CD4-positive, alpha-beta T cell treated with Interleukin-10 for 1 hour (primary cell): Measurements from ENCODE around the gene MMP2.

Experiments
- DNase-seq: peaks from one replicate; pipeline ENCODE4 v3.0.0-alpha.2; 2020

The MMP2 gene

DNA sequence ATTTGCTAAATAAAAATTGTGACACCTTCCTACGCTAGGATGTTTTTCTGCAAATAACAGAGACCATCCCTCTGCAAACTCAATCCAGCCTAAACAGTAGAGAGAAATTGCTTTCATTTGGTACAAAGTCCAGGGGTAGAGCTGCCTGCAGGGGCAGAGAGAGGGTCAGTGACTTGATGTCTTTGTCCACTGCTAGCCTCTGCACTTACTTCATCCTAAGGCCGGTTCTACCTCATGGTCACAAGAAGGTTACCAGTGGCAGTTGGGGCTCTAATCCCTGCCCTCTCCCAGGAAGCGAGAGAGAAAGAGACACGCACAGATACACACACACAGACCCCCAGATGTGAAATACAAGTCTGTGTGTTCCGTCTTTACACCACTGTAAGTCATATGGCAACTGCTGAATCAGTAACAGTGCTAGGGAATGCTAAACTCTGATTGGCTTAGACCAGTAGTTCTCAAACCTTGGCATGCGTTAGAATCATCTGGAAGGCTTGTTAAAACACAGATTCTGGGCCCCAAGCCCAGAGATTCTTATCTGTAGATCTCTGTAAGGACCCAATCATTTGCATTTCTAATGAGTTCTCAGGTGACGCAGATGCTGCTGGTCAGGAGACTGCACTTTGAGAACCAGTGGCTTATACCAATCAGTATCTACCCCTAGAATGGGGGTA is 16.8 kb downstream of the MMP2 start:
- DNase-seq, result no peak

DNA sequence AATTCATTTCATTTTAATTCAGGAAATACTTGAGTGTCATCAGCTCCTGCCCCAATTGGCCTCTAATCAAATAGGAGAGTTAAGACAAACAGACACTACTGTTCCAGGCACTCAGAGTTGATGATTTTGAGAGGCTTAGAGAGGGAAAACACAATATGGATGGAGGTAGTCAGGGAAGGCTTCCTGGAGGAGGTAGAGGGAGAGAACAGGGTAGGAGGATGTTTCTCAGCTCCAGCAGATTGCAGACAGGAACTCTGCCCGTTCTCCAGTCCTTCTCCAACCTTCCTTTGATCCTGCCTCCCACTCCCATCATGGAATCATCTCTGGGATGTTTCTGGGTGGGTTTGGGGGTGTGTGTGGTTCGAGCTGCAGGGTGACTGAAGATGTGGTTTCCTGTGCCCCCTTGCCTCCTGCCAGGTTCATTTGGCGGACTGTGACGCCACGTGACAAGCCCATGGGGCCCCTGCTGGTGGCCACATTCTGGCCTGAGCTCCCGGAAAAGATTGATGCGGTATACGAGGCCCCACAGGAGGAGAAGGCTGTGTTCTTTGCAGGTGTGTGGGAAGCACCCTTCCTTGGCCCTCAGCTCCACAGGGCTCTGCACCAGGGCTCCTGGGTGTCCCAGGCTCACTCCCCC is 17.6 kb downstream of the MMP2 start:
- DNase-seq, result no peak

DNA sequence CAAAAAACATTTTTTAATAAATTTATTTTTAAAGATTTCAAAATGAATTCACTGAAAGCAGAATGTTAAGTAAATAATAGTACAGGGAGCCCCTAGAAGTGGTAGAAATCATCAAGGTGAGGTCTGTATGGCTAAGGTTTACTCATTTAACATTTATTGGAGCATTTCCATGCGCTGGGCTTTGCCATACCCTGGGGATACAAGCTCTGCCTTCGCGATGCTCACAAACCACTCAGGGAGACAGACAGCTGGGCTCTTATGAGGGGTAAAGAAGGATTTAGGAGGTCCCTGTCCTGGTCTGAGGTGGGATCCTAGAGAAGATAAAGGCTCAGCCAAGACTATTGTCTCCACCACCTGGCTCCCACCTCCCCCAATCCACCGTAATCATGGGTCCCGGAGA is 18.6 kb downstream of the MMP2 start:
- no peak for DNase-seq

DNA sequence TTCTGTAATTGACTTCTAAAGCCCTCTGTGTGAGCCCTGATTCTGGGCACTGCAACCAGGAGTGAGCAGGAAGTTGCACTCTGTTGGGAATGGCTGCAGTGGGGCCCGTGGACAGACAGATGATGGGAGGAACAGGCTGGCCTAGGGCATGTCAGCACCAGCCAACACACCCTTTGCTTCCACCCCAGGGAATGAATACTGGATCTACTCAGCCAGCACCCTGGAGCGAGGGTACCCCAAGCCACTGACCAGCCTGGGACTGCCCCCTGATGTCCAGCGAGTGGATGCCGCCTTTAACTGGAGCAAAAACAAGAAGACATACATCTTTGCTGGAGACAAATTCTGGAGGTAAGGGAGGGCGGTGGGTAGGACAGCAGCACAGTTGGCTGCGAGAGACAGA is 19.1 kb downstream of the MMP2 start:
- DNase-seq, result no peak

DNA sequence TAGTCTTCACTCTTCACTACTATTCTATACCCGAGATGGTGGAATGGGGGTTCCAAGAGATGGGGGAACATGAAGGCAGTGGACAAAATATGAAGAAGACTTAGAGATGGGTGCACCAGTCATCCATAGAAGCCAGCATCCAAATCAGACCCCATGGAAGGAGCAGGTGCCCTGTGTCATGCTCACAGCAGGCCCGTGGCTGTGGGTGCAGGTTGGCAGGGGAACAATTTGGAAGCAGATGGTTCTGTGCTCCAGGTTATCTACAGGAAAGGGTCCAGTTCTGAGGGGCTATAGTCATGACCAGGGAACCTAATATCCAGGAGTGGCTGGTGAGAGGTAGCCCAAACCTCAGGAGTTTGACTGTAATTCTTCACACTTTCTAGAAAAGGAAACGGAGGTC is 20.3 kb downstream of the MMP2 start:
- DNase-seq, result no peak

DNA sequence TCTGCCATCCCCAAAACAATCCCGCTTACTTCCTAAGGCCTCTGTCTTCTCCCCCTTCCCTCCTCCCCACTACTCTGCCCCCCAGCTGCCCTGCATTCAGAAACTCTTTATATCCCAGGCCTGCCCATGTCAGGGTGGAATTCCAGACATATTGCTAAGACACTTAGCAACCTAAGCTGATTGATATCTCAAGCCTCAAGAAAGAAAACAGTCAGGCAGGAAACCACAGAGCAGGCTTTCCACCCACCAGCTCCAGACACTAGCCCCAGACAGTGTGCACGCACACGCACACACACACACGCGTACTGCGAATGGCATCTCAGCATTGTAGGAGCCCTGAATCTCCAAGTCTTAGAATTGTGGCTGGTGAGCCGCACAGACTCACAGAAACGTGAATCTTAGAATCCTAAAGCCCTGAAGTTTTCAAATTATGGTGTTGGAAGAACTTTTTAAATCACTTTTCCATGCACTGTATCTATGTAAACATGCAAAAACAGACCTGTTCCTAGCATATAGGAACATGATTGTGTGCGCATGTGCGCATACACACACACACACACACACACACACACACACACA is 21.0 kb downstream of the MMP2 start:
- no peak for DNase-seq

DNA sequence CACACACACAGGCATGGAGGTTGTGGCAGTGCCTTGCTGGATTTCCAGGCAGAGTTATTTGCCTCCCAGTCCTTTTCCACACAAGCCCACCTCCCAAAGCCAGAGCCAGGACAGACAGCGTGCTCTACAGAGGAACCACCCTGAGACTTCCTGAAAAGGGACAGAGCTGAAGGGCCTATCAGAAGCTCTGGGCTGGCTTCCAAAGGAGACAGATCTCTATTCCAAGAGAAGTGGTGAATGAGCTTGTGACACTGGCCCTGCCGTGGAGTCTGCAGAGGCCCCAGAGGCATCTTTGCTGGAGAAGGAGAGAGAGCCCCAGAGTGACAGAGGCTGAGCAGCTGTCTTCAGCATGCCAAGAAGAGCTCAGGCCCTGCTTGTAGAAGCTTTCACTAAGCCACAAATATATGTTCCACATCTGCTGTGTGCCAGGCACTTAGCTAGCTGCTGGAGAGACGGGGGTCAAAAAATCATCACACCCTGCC is 21.6 kb downstream of the MMP2 start:
- no peak for DNase-seq

DNA sequence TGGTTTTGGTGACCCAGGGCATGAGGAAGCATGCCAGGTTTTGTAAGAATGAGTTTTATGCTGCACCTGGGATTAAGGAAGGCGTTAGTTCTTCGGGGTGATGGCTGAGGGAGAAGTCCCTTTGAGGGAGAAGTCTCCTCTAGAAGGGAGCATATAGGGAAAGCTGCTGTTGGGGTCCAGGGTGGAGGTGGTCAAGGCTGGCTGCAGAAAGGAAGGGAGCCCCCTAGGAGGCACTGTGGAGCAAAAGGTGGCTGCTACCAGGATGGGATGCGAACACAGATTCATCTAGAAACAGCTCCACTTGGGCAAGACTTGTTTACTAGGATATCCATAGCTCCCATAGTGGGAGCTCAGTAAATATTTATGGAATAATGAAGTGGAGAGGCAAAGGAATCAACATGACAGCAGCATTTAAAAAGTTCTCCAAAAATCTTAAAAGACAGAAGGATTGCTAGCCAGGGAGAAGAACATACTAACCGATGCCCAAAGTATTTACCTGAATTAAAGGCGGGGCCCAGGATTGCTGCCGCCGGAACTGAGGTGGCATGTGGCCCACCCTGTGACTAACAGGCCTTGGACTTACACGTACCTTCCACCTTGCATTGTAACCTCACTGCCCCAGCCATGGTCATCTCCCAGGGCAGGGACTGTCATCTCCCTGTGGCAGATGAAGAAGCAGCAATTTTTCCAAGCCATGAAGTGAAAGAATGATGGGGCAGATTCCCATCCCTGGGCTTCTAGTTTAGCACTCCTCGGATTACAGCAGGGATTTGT is 22.7 kb downstream of the MMP2 start:
- DNase-seq, result no peak

DNA sequence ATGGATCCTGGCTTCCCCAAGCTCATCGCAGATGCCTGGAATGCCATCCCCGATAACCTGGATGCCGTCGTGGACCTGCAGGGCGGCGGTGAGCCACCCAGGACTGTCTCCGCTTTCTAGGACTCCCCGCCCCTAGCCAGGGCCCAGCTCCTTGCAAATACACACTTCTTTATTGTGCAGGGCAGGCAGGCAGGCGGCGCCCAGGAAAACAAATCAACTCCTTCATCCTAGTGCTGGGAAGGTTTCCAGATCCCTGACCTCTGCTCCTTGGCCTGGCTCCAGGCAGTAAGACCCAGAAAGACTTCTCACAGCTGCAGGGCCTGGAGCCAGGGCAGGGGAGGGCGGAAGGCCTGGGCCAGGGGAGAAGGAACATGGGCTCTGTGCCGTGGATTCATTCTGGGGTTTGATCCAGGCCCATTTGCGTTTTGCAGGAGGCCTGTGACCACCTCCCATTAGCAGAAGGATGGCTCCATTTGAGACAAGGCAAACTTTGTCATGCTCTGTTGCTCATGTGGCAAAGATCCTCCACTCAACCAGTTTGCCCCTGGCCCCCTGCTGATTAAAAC is 23.9 kb downstream of the MMP2 start:
- no peak for DNase-seq

DNA sequence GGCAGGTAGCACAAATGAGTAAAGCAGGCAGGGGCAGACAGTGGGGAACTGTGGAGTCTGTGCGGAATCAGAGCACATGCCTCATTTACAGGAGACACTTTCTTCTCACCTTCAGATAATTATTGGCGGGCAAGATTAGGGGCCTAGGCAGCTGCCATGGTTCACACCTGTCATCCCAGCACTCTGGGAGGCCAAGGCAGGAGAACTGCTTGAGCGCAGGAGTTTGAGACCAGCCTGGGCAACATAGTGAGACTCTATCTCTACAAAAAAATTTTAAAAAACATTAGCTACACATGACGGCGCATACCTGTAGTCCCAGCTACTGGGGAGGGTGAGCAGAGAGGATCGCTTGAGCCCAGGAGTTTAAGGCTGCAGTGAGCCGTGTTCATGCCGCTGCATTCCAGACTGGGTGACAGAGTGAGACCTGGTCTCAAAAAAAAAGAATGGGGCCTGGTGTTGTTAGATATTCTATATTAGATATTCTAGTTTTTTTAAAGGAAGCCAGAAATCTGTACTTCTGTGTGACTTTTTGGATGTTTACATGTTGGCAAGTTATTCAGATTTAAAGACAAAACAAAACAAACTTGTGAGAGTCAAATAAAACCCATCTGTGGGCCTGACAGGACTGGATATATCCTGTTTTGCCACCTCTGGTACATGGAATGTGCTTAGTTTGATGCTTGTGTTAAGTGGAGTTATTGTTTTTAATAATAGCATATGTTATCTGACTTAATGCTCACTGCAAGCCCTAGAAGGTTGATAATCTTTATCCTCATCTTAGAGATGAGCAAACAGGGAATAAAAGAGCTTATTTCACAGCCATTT is 24.9 kb downstream of the MMP2 start:
- no peak for DNase-seq

DNA sequence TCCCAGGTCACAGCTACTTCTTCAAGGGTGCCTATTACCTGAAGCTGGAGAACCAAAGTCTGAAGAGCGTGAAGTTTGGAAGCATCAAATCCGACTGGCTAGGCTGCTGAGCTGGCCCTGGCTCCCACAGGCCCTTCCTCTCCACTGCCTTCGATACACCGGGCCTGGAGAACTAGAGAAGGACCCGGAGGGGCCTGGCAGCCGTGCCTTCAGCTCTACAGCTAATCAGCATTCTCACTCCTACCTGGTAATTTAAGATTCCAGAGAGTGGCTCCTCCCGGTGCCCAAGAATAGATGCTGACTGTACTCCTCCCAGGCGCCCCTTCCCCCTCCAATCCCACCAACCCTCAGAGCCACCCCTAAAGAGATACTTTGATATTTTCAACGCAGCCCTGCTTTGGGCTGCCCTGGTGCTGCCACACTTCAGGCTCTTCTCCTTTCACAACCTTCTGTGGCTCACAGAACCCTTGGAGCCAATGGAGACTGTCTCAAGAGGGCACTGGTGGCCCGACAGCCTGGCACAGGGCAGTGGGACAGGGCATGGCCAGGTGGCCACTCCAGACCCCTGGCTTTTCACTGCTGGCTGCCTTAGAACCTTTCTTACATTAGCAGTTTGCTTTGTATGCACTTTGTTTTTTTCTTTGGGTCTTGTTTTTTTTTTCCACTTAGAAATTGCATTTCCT is 26.5 kb downstream of the MMP2 start:
- no peak for DNase-seq

DNA sequence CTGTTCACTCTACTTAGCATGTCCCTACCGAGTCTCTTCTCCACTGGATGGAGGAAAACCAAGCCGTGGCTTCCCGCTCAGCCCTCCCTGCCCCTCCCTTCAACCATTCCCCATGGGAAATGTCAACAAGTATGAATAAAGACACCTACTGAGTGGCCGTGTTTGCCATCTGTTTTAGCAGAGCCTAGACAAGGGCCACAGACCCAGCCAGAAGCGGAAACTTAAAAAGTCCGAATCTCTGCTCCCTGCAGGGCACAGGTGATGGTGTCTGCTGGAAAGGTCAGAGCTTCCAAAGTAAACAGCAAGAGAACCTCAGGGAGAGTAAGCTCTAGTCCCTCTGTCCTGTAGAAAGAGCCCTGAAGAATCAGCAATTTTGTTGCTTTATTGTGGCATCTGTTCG is 27.1 kb downstream of the MMP2 start:
- DNase-seq, result no peak

DNA sequence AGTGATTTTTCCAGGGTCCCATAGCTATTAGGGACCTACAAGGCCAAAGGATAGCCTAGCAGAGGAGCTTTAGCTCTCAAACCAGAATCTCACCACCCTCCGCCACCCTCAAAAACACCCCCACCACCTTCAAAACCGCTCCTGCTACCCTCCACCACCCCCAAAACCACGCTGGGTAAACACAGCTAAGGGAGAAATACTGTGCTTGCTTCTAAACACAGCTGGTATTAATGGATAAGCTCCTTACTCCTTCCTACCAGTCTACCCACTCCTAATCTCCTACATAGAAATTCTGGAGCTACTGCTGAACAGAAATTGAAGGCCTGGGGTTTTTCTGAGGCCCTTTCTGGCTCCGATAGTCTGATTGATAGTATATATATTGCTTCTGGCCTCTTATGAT is 27.7 kb downstream of the MMP2 start:
- no peak for DNase-seq

DNA sequence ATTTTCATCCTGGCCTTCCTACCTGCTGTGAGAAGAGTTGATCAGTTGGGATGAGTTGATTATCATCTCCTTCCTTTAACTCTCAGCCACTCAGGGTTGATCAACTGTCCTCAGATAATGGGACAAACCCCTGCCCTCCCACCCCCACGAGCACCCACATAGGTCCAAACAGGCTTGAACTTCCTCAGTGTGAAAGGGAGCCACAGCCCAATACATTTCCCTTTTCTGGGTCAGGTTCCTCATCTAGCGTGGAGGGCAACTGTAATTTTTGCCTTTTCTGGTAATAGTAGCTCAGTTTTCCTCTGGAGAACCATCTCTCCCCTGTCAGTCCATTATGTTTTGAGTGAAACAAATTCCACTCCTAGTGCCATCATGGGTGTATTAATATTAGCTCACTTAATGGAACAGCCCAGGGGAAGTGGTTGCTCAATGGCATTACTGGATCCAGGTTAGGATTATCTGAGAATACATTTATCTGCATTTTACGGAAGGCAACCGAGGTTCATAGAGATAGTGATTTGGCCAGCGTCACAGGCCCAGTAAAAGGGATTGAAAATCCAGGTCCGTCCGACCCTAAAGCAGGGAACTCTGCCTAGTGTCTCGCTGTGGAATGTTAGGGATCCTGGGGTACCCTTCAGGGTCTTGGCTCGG is 29.4 kb downstream of the MMP2 start:
- DNase-seq, result no peak

DNA sequence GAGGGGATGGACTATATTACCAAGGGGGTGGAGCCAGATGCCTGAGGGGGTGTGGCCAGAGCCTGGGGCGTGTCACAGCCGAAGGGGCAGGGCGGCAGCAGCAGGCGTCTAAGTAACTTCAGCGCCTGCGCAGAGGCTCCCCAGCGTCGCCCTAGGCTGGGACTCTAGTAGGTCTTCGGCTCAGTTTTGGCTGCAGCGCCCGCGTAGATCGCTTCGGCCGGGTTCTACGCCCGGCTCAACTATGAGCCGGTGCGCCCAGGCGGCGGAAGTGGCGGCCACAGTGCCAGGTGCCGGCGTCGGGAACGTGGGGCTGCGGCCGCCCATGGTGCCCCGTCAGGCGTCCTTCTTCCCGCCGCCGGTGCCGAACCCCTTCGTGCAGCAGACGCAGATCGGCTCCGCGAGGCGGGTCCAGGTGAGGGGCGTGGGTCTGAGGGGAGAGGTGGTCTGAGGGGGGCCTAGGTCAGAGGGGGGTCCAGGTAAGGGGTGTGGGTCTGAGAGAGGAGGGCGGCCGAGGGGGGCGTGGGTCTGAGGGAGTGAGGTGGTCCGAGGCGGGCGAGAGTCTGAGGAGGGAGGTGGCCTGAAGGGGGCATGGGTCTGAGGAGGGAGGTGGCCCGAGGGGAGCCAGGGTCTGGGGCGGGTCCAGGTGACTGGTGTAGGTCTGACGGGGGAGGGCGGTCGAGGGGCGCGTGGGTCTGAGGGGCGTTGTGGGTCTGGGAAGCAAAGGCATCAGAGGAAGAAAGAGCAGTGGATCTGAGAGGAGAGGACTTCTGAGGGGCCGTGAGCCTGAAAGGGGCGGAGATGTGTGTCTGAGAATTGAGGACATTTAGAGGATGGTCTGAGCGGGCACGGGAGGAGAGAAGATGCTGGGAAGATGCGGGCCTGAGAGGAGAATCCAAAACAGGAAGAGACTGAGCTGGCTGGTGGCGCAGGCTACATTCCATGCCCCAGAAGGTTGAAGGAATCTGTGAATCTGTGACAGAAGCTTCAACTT is 30.2 kb downstream of the MMP2 start, which contains the start of gene LPCAT2:
LPCAT2 (plus strand) TSS at position 132 of the 991 bp plus-strand sequence; CDS start at position 242, 110 bp downstream.
- DNase-seq, result peak; percentile 18

DNA sequence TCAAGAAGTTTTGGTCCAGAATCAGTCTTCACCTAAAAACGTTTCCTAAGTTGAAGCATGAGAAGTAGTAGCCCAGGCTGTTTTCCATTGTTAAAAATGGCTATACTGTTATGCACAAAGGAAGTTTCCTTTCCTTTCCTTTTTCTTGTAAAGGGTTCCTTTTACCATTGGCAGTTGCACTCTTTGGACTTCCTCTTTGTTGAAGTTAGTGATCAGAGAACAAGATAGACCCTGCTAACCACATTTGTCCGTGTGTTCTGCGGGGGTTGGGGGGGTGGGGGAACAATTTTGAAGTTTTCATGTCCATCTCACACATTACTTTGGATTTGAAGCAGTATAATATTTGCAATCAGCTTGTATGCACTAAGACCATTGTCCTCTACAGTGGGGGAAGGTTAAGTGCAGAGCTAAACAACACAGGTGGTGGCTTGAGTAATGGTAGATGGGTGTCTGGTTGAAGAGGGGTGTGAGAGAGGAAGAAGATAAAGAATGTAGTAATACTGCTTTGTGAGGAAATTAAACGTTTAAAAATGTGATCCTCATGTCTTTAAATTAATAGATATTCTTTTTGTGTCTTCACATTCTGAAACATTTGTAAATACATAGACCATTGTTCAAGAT is 31.3 kb downstream of the MMP2 start:
- DNase-seq, result no peak

DNA sequence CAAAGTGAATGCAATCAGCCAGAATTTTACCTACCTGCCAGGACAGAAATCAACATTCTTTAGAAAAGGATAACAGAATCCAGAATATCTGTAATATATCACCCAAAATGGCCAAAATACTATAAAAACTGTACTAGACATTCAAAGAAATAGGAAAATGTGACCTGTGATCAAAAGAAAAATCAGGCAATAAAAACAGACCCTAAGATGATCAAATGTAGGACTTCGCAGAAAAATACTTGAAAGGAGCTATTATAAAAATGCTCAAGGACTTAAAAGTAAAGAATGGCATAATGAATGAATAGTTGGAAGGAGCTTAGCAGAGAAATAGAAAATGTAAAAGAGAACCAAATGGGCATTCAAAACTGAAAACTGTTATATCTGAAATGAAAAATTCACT is 33.9 kb downstream of the MMP2 start:
- no peak for DNase-seq

DNA sequence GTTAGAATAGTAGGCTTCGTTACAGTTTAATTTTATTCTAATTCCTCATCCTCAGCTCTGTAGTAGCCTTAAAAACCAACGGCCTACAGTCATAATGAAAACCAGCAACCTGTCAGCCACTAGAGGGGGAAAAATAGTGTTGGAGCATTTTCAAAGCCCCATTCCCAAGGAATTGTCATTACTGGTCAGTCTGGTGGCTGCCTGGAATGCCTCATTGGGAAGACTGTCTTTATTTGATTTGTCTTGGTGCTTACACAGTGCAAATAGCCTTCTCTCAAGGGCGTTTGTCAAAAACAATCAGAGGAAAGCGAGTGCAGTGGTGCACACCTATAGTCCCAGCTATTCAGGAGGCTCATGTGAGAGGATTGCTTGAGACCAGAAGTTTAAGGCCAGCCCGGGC is 34.6 kb downstream of the MMP2 start:
- DNase-seq, result no peak

DNA sequence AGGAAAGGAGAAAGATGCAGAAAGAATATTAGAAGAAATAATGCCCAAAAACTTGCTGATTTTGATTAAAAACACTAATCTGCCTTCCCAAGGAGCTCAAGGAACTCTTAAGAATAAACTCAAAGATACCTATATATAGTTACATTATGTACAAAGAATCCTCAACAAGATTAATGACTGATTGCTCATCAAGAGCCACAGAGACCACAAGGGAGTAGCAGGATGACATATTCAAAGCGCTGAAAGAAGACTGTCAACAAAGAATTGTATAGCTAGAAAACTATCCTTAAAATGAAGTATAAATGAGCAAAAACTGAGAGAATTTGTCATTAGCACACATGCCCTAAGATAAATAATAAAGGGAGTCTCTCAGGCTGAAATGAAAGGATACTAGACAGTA is 36.1 kb downstream of the MMP2 start:
- no peak for DNase-seq
